Testis (tissue), 2 donors: ENCODE measurements around the gene TAF9B.
"Not testable (repeated sequence)": the region's sequence is repeated elsewhere in the genome, so short reads cannot be mapped to it uniquely, and the experiment has no call there.

Experiments used
- POLR2A ChIP-seq: fragments of 450-650 bp; IDR thresholded peaks from one replicate; pipeline ENCODE4 v1.6.1; 2017; ENCODE audit warnings: antibody characterized with exemption, mild to moderate bottlenecking, moderate library complexity
- TF ChIP-seq, protein P1 (sequence below), 3 experiments: fragments of 450-650 bp in 2 of 3; fragments of 200-600 bp in 1 of 3; sonication (generic) in 1 of 3; IDR thresholded peaks; one replicate each; pipeline ENCODE4 v1.5.1; 2016 to 2019; ENCODE audit warnings: antibody characterized with exemption in 3 of 3, mild to moderate bottlenecking in 2 of 3, moderate library complexity in 1 of 3

DNA sequence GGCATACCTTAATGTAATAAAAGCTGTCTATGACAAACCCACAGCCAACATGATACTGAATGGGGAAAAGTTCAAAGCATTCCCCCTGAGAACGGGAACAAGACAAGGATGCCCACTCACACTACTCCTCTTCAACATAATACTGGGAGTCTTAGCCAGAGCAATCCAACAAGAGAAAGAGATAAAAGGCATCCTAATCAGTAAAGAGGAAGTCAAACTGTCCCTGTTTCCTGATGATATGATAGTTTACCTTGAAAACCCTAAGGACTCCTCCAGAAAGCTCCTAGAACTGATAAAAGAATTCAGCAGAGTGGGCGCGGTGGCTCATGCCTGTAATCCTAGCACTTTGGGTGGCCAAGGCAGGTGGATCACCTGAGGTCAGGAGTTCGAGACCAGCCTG, 23.7 kb upstream of the TAF9B start:
- TF ChIP-seq, protein P1, sequence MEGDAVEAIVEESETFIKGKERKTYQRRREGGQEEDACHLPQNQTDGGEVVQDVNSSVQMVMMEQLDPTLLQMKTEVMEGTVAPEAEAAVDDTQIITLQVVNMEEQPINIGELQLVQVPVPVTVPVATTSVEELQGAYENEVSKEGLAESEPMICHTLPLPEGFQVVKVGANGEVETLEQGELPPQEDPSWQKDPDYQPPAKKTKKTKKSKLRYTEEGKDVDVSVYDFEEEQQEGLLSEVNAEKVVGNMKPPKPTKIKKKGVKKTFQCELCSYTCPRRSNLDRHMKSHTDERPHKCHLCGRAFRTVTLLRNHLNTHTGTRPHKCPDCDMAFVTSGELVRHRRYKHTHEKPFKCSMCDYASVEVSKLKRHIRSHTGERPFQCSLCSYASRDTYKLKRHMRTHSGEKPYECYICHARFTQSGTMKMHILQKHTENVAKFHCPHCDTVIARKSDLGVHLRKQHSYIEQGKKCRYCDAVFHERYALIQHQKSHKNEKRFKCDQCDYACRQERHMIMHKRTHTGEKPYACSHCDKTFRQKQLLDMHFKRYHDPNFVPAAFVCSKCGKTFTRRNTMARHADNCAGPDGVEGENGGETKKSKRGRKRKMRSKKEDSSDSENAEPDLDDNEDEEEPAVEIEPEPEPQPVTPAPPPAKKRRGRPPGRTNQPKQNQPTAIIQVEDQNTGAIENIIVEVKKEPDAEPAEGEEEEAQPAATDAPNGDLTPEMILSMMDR (IDR thresholded peaks at IDR 0.05) = not testable (repeated sequence)
- not testable (repeated sequence) for TF ChIP-seq POLR2A
